Karpas-422 (cell line): ENCODE data around the gene TOR3A. TPM values are rescaled to one million over a fixed set of nuclear protein-coding genes. Genes with fewer than 3 reads are reported as not detected.
A peak's percentile ranks its signal among the peaks of the same experiment; 100 is the strongest.

Experiments
- DNase-seq: peaks from one replicate; pipeline ENCODE4 v3.0.0-alpha.2; 2015
- H2AFZ ChIP-seq: fragments of 200-600 bp; sonication (generic); 2 replicates; pipeline ENCODE4 v1.6.1; 2014; ENCODE audit warnings: antibody characterized with exemption, low read length, mixed read lengths
- H3K27ac ChIP-seq: fragments of 200-600 bp; sonication (generic); 2 replicates; pipeline ENCODE4 v1.5.1; 2014; ENCODE audit warnings: mild to moderate bottlenecking, low read length, moderate library complexity
- H3K27me3 ChIP-seq: fragments of 200-600 bp; sonication (generic); 2 replicates; pipeline ENCODE4 v1.6.1; 2014; ENCODE audit warnings: low read length, mixed read lengths
- H3K36me3 ChIP-seq: fragments of 200-600 bp; sonication (generic); 2 replicates; pipeline ENCODE4 v1.6.1; 2014; ENCODE audit warnings: low read length, mixed read lengths; ENCODE audit not compliant: insufficient read depth
- H3K4me1 ChIP-seq: fragments of 200-600 bp; sonication (generic); 2 replicates; pipeline ENCODE4 v1.6.1; 2014; ENCODE audit warnings: mild to moderate bottlenecking, low read length, mixed read lengths
- H3K4me2 ChIP-seq: fragments of 200-600 bp; sonication (generic); 2 replicates; pipeline ENCODE4 v1.6.1; 2014; ENCODE audit warnings: low read length, low read depth, mild to moderate bottlenecking; ENCODE audit not compliant: poor library complexity, severe bottlenecking
- H3K4me3 ChIP-seq: fragments of 200-600 bp; sonication (generic); 2 replicates; pipeline ENCODE4 v1.5.1; 2014; ENCODE audit warnings: mild to moderate bottlenecking, antibody characterized with exemption, low read length, mixed read lengths
- H3K79me2 ChIP-seq: fragments of 200-600 bp; sonication (generic); 2 replicates; pipeline ENCODE4 v1.6.1; 2014; ENCODE audit warnings: mild to moderate bottlenecking, low read length, mixed read lengths
- H3K9ac ChIP-seq: fragments of 200-600 bp; sonication (generic); 2 replicates; pipeline ENCODE4 v1.6.0; 2014; ENCODE audit warnings: low read length
- H3K9me2 ChIP-seq: fragments of 200-600 bp; sonication (generic), shearing (Covaris generic); replicated peaks from 2 replicates; pipeline ENCODE4 v1.6.0; 2014; ENCODE audit warnings: mild to moderate bottlenecking, low read length, moderate library complexity; ENCODE audit not compliant: insufficient read depth
- H3K9me3 ChIP-seq: fragments of 300-700, 200-600 bp; sonication (generic); 2 replicates; pipeline ENCODE4 v1.6.1; 2014; ENCODE audit warnings: low read length, mixed read lengths
- H4K20me1 ChIP-seq: fragments of 200-600 bp; sonication (generic); 2 replicates; pipeline ENCODE4 v1.6.1; 2014; ENCODE audit warnings: mild to moderate bottlenecking, antibody characterized with exemption, low read length, low read depth; ENCODE audit not compliant: insufficient read depth
- total RNA-seq: library from RNA; depleted of rRNA; stranded (reverse); fragments of >200 nt; shearing (Covaris generic); gene quantifications from 2 replicates; pipeline ENCODE4 v1.2.3, GENCODE V29; 2014; ENCODE audit warnings: low replicate concordance

Gene TOR3A
- total RNA-seq, 1 experiment from 2014 or later: 83.1 TPM

GRCh38 chr1:179055937-179056336, 25.9 kb upstream of the TOR3A start:
- no peak overlapping the region for H3K4me2 ChIP-seq
- H3K9me3 ChIP-seq: no peaks in the 10 kb centered on the region
- no peak overlapping the region for H3K9ac ChIP-seq
- H3K79me2 ChIP-seq: peaks cover 55% of the 10 kb centered on the region
- no peaks in the 10 kb centered on the region for H3K27me3 ChIP-seq
- no peaks in the 10 kb centered on the region for H4K20me1 ChIP-seq
- no peak overlapping the region for H3K4me3 ChIP-seq
- no peaks in the 10 kb centered on the region for H3K9me2 ChIP-seq
- H3K27ac ChIP-seq: no peak overlapping the region
- H2AFZ ChIP-seq: no peak overlapping the region
- H3K36me3 ChIP-seq: peaks cover 32% of the 10 kb centered on the region
- DNase-seq: no peak
- H3K4me1 ChIP-seq: peaks cover 10% of the 10 kb centered on the region; the same call in 1 of the 2 replicates

- H3K27me3 ChIP-seq: no peaks in the 10 kb centered on the region
- no peak overlapping the region for H3K4me2 ChIP-seq
- peaks cover 53% of the 10 kb centered on the region for H3K79me2 ChIP-seq
- H3K9me2 ChIP-seq: no peaks in the 10 kb centered on the region
- no peak overlapping the region for H2AFZ ChIP-seq
- H3K9ac ChIP-seq: no peak overlapping the region
- no peak for DNase-seq
- no peaks in the 10 kb centered on the region for H3K9me3 ChIP-seq
- H3K4me3 ChIP-seq: no peak overlapping the region
- H3K27ac ChIP-seq: no peak overlapping the region
- no peaks in the 10 kb centered on the region for H4K20me1 ChIP-seq
- peaks cover 35% of the 10 kb centered on the region for H3K36me3 ChIP-seq
- H3K4me1 ChIP-seq: peaks cover 10% of the 10 kb centered on the region; the same call in 1 of the 2 replicates
Observed at GRCh38 chr1:179058487-179059483, 23.1 kb upstream of the TOR3A start.

- Histone ChIP-seq H3K27ac (no peak overlapping the region), H3K4me1 (peaks cover 23% of the 10 kb centered on the region), H3K79me2 (peaks cover 33% of the 10 kb centered on the region), H3K4me3 (no peak overlapping the region), H3K27me3 (no peaks in the 10 kb centered on the region), H3K9me2 (no peaks in the 10 kb centered on the region), H3K36me3 (peaks cover 20% of the 10 kb centered on the region), H3K4me2 (no peak overlapping the region), H2AFZ (no peak overlapping the region), H3K9ac (no peak overlapping the region), H3K9me3 (no peaks in the 10 kb centered on the region), H4K20me1 (no peaks in the 10 kb centered on the region)
- no peak for DNase-seq
Observed at GRCh38 chr1:179061360-179062282, 20.2 kb upstream of the TOR3A start.

DNA sequence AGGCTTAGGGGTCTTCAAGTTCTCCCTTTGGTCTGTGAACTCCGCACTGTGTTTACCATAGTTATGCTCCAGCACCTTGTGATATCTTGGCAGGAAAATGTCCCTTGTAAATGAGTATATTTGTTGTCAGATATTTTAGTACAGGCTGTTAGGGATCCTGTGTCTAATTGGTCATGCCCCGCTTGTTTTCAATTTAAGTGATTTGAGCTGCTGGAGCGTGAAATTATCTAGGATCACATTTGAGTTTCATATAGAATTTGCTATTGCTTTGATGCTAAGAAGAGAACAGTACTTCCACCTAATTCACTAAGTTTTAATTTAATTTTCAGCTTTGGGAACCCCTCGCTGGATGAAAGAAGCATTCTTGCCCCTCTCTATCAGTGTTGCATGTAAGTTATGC, 15.4 kb upstream of the TOR3A start:
- Histone ChIP-seq H3K4me2 (no peak overlapping the region), H4K20me1 (no peaks in the 10 kb centered on the region), H3K9ac (no peak overlapping the region), H3K27me3 (no peaks in the 10 kb centered on the region), H3K79me2 (peaks cover 5% of the 10 kb centered on the region; the same call in 1 of the 2 replicates), H2AFZ (no peak overlapping the region), H3K9me3 (no peaks in the 10 kb centered on the region), H3K4me3 (no peak overlapping the region), H3K4me1 (peaks cover 15% of the 10 kb centered on the region), H3K9me2 (no peaks in the 10 kb centered on the region), H3K27ac (no peak overlapping the region), H3K36me3 (peaks cover 16% of the 10 kb centered on the region; the same call in 1 of the 2 replicates)
- DNase-seq: no peak

DNA sequence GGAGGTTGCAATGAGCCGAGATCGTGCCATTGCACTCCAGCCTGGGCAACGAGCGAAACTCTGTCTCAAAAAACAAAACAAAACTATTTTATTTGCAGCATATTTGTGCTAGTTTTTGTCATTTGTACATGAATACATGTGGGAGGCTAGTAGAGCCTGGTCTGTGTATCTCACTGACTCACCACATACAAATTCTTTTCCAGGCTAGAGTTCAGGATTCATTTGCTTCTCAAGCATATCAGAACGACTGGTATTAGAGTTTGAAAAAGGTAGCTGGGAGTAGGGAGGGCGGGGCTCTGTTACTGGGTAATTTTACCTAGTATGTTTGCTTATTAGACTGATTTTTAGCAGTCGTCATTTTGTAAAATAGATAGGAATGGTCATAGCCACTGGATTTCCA, 4.5 kb upstream of the TOR3A start:
- no peaks in the 10 kb centered on the region for H3K9me3 ChIP-seq
- H3K9ac ChIP-seq: no peak overlapping the region
- H3K79me2 ChIP-seq: peaks cover 4% of the 10 kb centered on the region
- no peak overlapping the region for H3K4me2 ChIP-seq
- H3K9me2 ChIP-seq: no peaks in the 10 kb centered on the region
- H2AFZ ChIP-seq: no peak overlapping the region
- peaks cover 5% of the 10 kb centered on the region; the same call in 1 of the 2 replicates for H3K36me3 ChIP-seq
- H3K4me1 ChIP-seq: peaks cover 13% of the 10 kb centered on the region
- DNase-seq: no peak
- H3K4me3 ChIP-seq: no peak overlapping the region
- no peak overlapping the region for H3K27ac ChIP-seq
- no peaks in the 10 kb centered on the region for H4K20me1 ChIP-seq
- no peaks in the 10 kb centered on the region for H3K27me3 ChIP-seq

DNA sequence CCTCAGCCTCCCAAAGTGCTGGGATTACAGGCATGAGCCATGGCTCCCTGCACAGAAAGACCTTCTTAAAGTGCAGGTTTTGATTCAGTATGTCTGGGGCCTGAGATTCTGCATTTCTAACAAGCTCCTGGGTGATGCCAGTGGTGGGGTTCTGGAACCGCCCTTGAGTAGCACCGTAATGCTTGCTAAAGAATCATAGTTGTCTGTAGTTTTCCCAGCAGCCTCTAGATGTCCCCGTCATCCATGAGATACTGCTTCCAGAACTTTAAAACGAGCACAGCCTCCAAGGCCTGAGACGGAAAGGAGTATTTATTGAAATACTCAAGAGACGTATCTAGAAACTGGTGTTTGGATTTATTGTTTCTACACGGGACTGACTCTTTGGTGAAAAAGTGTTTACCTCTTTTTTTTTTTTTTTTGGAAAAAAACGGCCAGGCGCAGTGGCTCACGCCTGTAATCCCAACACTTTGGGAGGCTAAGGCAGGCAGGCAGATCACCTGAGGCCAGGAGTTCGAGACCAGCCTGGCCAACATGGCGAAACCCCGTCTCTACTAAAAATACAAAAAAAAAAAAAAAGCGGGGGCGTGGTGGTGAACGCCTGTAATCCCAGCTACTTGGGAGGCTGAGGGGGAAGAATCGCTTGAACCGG, 2.6 kb upstream of the TOR3A start:
- peak; percentile 91 for DNase-seq
- peaks cover 26% of the 10 kb centered on the region for H3K4me1 ChIP-seq
- H2AFZ ChIP-seq: no peak overlapping the region
- no peaks in the 10 kb centered on the region for H3K9me3 ChIP-seq
- no peak overlapping the region for H3K27ac ChIP-seq
- no peak overlapping the region for H3K4me3 ChIP-seq
- H3K9ac ChIP-seq: no peak overlapping the region
- H3K9me2 ChIP-seq: no peaks in the 10 kb centered on the region
- peaks cover 4% of the 10 kb centered on the region; the same call in 1 of the 2 replicates for H3K36me3 ChIP-seq
- no peak overlapping the region for H3K4me2 ChIP-seq
- H3K79me2 ChIP-seq: peaks cover 20% of the 10 kb centered on the region
- no peaks in the 10 kb centered on the region for H4K20me1 ChIP-seq
- H3K27me3 ChIP-seq: no peaks in the 10 kb centered on the region

DNA sequence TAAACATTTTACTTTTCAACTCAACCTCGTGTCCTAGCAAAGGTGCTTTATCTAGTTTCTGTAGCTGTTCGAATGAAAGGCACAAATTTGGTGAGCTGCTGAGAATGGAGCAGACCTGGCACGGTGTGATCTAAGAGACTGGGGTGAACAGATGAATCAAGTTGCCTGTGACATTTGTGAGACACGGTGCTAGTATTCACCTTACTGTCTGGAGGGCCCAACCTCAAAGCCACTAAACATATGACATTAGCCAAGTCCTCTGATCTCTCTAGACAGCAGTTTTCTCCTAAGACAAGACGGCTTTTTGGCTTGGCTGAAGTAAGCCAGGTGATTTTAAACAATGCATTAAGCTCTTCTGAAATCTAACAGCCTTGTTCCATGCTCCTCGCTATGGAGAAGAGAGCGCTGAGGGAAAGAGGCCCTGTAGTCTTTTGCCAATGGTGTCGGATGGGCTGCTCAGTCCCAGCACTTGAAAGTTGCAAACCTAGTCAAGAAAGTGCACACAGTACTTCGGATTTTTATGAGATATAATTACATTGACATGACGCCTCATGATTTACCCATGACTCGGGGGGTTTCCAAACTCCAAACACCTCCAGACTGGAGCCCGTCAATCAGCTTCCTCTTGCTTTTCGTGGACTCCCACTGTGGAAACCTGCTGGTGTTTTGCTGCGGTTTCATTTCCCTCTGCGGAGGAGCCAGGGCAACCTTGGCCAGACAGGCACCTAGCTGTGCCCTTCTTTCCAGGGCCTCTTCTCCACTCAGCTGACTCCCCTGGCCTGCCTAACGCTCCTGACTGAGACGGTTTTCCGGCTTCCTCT, 794 bp upstream of the TOR3A start:
- peak overlapping the region; percentile 94 for H3K4me3 ChIP-seq
- peaks cover 12% of the 10 kb centered on the region for H3K36me3 ChIP-seq
- H3K9me2 ChIP-seq: no peaks in the 10 kb centered on the region
- H3K79me2 ChIP-seq: peaks cover 35% of the 10 kb centered on the region
- DNase-seq: no peak
- H3K9ac ChIP-seq: peak overlapping the region; percentile 99
- 0 out of 2 replicates have a peak, but pooled peaks cover 3% of the 10 kb centered on the region for H4K20me1 ChIP-seq
- peaks cover 42% of the 10 kb centered on the region for H3K4me1 ChIP-seq
- no peaks in the 10 kb centered on the region for H3K9me3 ChIP-seq
- H3K27ac ChIP-seq: peak overlapping the region; percentile 91
- no peak overlapping the region for H2AFZ ChIP-seq
- no peaks in the 10 kb centered on the region for H3K27me3 ChIP-seq
- peak overlapping the region; percentile 92 for H3K4me2 ChIP-seq
